SU-DHL-6 (cell line): Measurements from ENCODE around the gene PRPF38A.

ENCODE experiments used
- EZH2phosphoT487 ChIP-seq: fragments of 200-600 bp; sonication (generic), shearing (Covaris generic); conservative IDR thresholded peaks from 2 replicates; pipeline ENCODE4 v1.6.1; 2018; ENCODE audit warnings: mild to moderate bottlenecking, antibody characterized with exemption, low read length, moderate library complexity, mixed read lengths
- TF ChIP-seq, protein P1 (sequence below): fragments of 200-600 bp; sonication (generic); IDR thresholded peaks from one replicate; pipeline ENCODE4 v1.5.1; 2017; ENCODE audit warnings: antibody characterized with exemption, mild to moderate bottlenecking, low read length, moderate library complexity; ENCODE audit not compliant: insufficient read depth, poor library complexity, severe bottlenecking

DNA sequence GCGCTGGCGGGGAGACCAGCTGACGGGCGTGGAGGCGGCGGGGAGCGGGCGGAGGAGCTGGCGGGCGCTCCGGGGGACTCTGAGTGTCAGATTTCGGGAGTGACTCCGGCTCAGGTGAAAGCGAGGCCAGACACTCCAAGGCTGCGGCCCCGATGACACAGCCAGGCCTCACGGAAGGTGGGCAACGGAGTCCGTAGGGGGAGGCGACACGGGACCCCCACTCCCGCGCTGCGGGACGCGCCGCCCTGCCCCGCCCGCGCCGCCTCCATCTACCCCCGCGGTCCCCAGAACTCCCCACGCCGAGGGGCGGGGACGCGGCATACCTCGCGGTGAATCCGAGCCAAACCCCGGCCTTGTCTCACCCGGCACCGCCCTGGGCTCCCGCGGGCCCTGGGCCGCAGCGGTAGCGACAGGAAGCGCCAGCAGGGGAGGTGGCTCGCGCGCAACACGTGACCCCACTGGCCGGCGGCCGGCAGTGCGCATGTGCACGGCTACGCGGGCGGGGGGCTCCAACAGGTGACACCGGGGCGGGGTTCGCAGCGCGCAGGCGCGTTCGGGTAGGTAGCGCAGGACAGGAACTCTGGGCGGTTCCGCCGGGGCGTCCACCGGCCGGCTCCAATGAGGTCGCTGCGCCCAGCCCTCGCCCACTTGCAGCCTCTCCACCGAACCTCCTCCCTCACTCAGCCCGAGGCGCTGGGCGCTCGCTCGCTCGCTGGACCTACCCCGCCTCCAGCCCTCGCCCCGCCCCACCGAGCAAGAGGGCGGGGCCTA lies 38.5 kb upstream of the PRPF38A start, which contains the start of gene CC2D1B:
- TF ChIP-seq, protein P1, sequence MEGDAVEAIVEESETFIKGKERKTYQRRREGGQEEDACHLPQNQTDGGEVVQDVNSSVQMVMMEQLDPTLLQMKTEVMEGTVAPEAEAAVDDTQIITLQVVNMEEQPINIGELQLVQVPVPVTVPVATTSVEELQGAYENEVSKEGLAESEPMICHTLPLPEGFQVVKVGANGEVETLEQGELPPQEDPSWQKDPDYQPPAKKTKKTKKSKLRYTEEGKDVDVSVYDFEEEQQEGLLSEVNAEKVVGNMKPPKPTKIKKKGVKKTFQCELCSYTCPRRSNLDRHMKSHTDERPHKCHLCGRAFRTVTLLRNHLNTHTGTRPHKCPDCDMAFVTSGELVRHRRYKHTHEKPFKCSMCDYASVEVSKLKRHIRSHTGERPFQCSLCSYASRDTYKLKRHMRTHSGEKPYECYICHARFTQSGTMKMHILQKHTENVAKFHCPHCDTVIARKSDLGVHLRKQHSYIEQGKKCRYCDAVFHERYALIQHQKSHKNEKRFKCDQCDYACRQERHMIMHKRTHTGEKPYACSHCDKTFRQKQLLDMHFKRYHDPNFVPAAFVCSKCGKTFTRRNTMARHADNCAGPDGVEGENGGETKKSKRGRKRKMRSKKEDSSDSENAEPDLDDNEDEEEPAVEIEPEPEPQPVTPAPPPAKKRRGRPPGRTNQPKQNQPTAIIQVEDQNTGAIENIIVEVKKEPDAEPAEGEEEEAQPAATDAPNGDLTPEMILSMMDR = no peak
- no peak for TF ChIP-seq EZH2phosphoT487
